Gastrocnemius medialis (tissue), 4 donors: Measurements from ENCODE around the gene BRI3BP.

Experiments used
- CTCF ChIP-seq, 5 experiments: fragments of 450-650 bp in 3 of 5; fragments of 200-600 bp in 2 of 5; sonication (generic) in 2 of 5; IDR thresholded peaks in 4 of 5; conservative IDR thresholded peaks in 1 of 5; 1 replicate in 4 of 5; 2 replicates in 1 of 5; pipeline ENCODE4 v1.5.1; 2016 to 2019; ENCODE audit warnings: antibody characterized with exemption in 5 of 5, mild to moderate bottlenecking in 3 of 5, moderate library complexity in 3 of 5
- POLR2A ChIP-seq, 2 donors: fragments of 450-650 bp; IDR thresholded peaks; one replicate each; pipeline ENCODE4 v1.6.1; 2017; ENCODE audit warnings: antibody characterized with exemption in 2 of 2, mild to moderate bottlenecking in 2 of 2, moderate library complexity in 2 of 2

DNA sequence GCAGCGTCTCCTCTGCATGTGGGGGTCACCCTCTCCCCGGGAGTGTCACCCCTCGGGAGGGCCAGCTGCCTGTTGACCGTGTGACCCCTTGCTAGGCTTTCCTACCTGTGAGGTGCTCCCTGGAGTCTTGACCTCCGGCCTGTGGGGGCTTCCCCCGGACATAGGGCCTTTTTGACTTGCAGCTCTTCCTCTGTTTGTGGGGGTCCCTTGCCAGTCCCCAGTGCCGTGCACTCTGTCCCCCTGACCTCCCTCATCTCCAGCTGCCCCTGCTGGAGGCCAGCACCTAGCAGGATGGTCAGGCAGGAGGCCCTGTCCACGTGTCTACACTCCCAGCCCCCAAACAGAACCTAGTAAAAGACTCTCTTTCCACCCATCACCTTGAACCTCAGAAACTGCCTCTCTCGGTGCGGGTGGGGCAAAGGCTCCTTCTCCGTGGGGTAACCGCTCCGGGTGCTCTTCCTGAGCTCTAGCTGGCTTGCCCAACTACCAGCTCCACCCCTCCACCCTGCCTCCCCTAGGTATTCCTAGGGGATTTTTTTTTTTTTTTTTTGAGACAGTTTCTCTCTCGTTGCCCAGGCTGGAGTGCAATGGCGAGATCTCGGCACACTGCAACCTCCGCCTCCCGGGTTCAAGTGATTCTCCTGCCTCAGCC is 72.6 kb downstream of the BRI3BP start:
- TF ChIP-seq CTCF (IDR thresholded peaks at IDR 0.05 in 4 of 5, conservative IDR thresholded peaks at IDR 0.05 in 1 of 5) (no peak), POLR2A (IDR thresholded peaks at IDR 0.05) (no peak)
